Right renal pelvis (tissue), 4 donors: ENCODE results near the gene INPP5A. TPM values are rescaled to one million over a fixed set of nuclear protein-coding genes. Genes with fewer than 3 reads are reported as not detected.
"Not testable (repeated sequence)": the region's sequence is repeated elsewhere in the genome, so short reads cannot be mapped to it uniquely, and the experiment has no call there.

Experiments used
- DNase-seq, 4 donors: peaks; one replicate each; pipeline ENCODE4 v3.0.0-alpha.2; 2013; ENCODE audit warnings: low read depth in 4 of 4, low spot score in 3 of 4, missing footprints in 1 of 4
- polyA plus RNA-seq, 4 donors: library from polyadenylated mRNA; unstranded; fragments of 120-200 nt; gene quantifications; one replicate each; pipeline ENCODE4 v1.2.1, GENCODE V29; 2013; ENCODE audit not compliant: insufficient read length in 4 of 4

Gene INPP5A
- polyA plus RNA-seq, 4 donors, result 32.2 to 39.1 (median 36.2) TPM

GRCh38 chr10:132559538-132559937 lies 22.0 kb downstream of the INPP5A start:
- no peak for DNase-seq

- DNase-seq, result no peak
Observed at GRCh38 chr10:132560241-132560731, 22.7 kb downstream of the INPP5A start.

- no peak for DNase-seq
Observed at GRCh38 chr10:132562177-132562915, 24.8 kb downstream of the INPP5A start.

GRCh38 chr10:132562916-132563456 lies 25.4 kb downstream of the INPP5A start:
- no peak for DNase-seq

GRCh38 chr10:132563485-132564248 lies 26.1 kb downstream of the INPP5A start:
- no peak for DNase-seq

GRCh38 chr10:132564249-132564605 lies 26.6 kb downstream of the INPP5A start:
- no peak for DNase-seq

- no peak for DNase-seq
Observed at GRCh38 chr10:132564690-132565089, 27.1 kb downstream of the INPP5A start.

- no peak for DNase-seq
Observed at GRCh38 chr10:132565516-132566209, 28.1 kb downstream of the INPP5A start.

- DNase-seq, result no peak
Observed at GRCh38 chr10:132566892-132567291, 29.3 kb downstream of the INPP5A start.

- DNase-seq, result no peak
Observed at GRCh38 chr10:132570265-132570664, 32.7 kb downstream of the INPP5A start.

- no peak for DNase-seq
Observed at GRCh38 chr10:132570771-132571649, 33.4 kb downstream of the INPP5A start.

- DNase-seq, result no peak
Observed at GRCh38 chr10:132571650-132572544, 34.3 kb downstream of the INPP5A start.

GRCh38 chr10:132572545-132572937 lies 35.0 kb downstream of the INPP5A start:
- no peak for DNase-seq

GRCh38 chr10:132572946-132573345 lies 35.4 kb downstream of the INPP5A start:
- DNase-seq, result not testable (repeated sequence)

- no peak for DNase-seq
Observed at GRCh38 chr10:132574288-132574687, 36.7 kb downstream of the INPP5A start.

- no peak for DNase-seq
Observed at GRCh38 chr10:132574783-132575319, 37.3 kb downstream of the INPP5A start.

GRCh38 chr10:132575320-132576201 lies 38.0 kb downstream of the INPP5A start:
- peak in 3 of 4 donors; percentile 35 to 73 (median 43) for DNase-seq
